Measurements from ENCODE around the gene TIMM44. TPM values are rescaled to one million over a fixed set of nuclear protein-coding genes. Genes with fewer than 3 reads are reported as not detected.

TIMM44 gene
- total RNA-seq, 4 donors from 2014 or later = 61.6 to 111 (median 98.5) TPM

GRCh38 chr19:7982651-7983099 is 39.2 kb upstream of the TIMM44 start:
- WGBS = 79% methylated on average over 21 of the region's 21 CpGs
- Histone ChIP-seq H3K27me3 (no peaks in the 10 kb centered on the region), H3K4me3 (no peak overlapping the region), H3K27ac (replicated peaks in 1 of 4) (peak overlapping the region in 1 of 4 donors; percentile 12), H3K36me3 (peaks cover 38 to 100% (median 72%) of the 10 kb centered on the region in 4 donors), H3K9me3 (no peaks in the 10 kb centered on the region), H3K4me1 (peaks cover 33 to 56% (median 41%) of the 10 kb centered on the region in 4 donors)
- intact Hi-C loops (cut with DNase I) = no loop called here
- DNase-seq (ENCODE audit: extremely low spot score) = no peak
- TF ChIP-seq CTCF (IDR thresholded peaks at IDR 0.05) (no peak), POLR2A (IDR thresholded peaks at IDR 0.05; ENCODE audit: low read depth) (no peak), POLR2AphosphoS5 (IDR thresholded peaks at IDR 0.05) (no peak), EP300 (IDR thresholded peaks at IDR 0.05) (no peak)

GRCh38 chr19:7982103-7982502 is 38.6 kb upstream of the TIMM44 start:
- no peak for DNase-seq (ENCODE audit: extremely low spot score)
- Histone ChIP-seq H3K9me3 (no peaks in the 10 kb centered on the region), H3K27ac (replicated peaks in 1 of 4) (peak overlapping the region in 1 of 4 donors; percentile 33), H3K4me1 (peaks cover 31 to 55% (median 36%) of the 10 kb centered on the region in 4 donors), H3K27me3 (no peaks in the 10 kb centered on the region), H3K36me3 (peaks cover 38 to 100% (median 74%) of the 10 kb centered on the region in 4 donors), H3K4me3 (no peak overlapping the region)
- TF ChIP-seq POLR2AphosphoS5 (IDR thresholded peaks at IDR 0.05) = no peak
- TF ChIP-seq POLR2A (IDR thresholded peaks at IDR 0.05; ENCODE audit: low read depth) = no peak
- no peak for TF ChIP-seq CTCF (IDR thresholded peaks at IDR 0.05)
- no peak for TF ChIP-seq EP300 (IDR thresholded peaks at IDR 0.05)
- intact Hi-C loops (cut with DNase I) = no loop called here
- 95% methylated on average over 8 of the region's 10 CpGs for WGBS

GRCh38 chr19:7981661-7982060 is 38.2 kb upstream of the TIMM44 start:
- intact Hi-C loops (cut with DNase I) = no loop called here
- H3K36me3 ChIP-seq = peaks cover 38 to 100% (median 77%) of the 10 kb centered on the region in 4 donors

GRCh38 chr19:7981199-7981598 is 37.7 kb upstream of the TIMM44 start:
- WGBS = 87% methylated on average over 7 of the region's 7 CpGs
- H3K4me3 ChIP-seq = no peak overlapping the region
- H3K4me1 ChIP-seq = peaks cover 22 to 46% (median 29%) of the 10 kb centered on the region in 4 donors
- H3K27ac ChIP-seq (replicated peaks in 1 of 4) = no peak overlapping the region
- TF ChIP-seq EP300 (IDR thresholded peaks at IDR 0.05) (no peak), CTCF (IDR thresholded peaks at IDR 0.05) (no peak), POLR2A (IDR thresholded peaks at IDR 0.05; ENCODE audit: low read depth) (no peak), POLR2AphosphoS5 (IDR thresholded peaks at IDR 0.05) (no peak)
- H3K27me3 ChIP-seq = no peaks in the 10 kb centered on the region
- DNase-seq (ENCODE audit: extremely low spot score) = no peak
- intact Hi-C loops (cut with DNase I) = no loop called here
- H3K36me3 ChIP-seq = peaks cover 38 to 100% (median 80%) of the 10 kb centered on the region in 4 donors
- H3K9me3 ChIP-seq = no peaks in the 10 kb centered on the region

More at GRCh38 chr19:7981661-7982060, 38.2 kb upstream of the TIMM44 start:
- Histone ChIP-seq H3K9me3 (no peaks in the 10 kb centered on the region), H3K27ac (replicated peaks in 1 of 4) (peak overlapping the region in 1 of 4 donors; percentile 33), H3K4me3 (no peak overlapping the region), H3K4me1 (peaks cover 26 to 50% (median 32%) of the 10 kb centered on the region in 4 donors), H3K27me3 (no peaks in the 10 kb centered on the region)
- no peak for DNase-seq (ENCODE audit: extremely low spot score)
- WGBS = 93% methylated on average over 7 of the region's 7 CpGs
- TF ChIP-seq CTCF (IDR thresholded peaks at IDR 0.05) (no peak), EP300 (IDR thresholded peaks at IDR 0.05) (no peak), POLR2A (IDR thresholded peaks at IDR 0.05; ENCODE audit: low read depth) (no peak), POLR2AphosphoS5 (IDR thresholded peaks at IDR 0.05) (no peak)

Measured in esophagus muscularis mucosa (tissue), 4 donors.